HEK293 (cell line): ENCODE measurements around the gene HECTD4.

ENCODE experiments used
- BCL6B ChIP-seq: fragments of 450-650 bp; formaldehyde crosslinking; IDR thresholded peaks from 2 replicates; pipeline ENCODE4 v1.5.1; 2017; ENCODE audit warnings: missing biosample characterization, missing genetic modification characterization
- INSM2 ChIP-seq: fragments of 450-650 bp; formaldehyde crosslinking; IDR thresholded peaks from 2 replicates; pipeline ENCODE4 v1.5.1; 2016; ENCODE audit warnings: missing biosample characterization, missing genetic modification characterization
- KLF1 ChIP-seq: fragments of 450-650 bp; formaldehyde crosslinking; IDR thresholded peaks from 2 replicates; pipeline ENCODE4 v1.5.1; 2016; ENCODE audit warnings: missing biosample characterization, missing genetic modification characterization
- KLF16 ChIP-seq: fragments of 450-650 bp; formaldehyde crosslinking; IDR thresholded peaks from 2 replicates; pipeline ENCODE4 v1.5.1; 2017; ENCODE audit warnings: missing biosample characterization, missing genetic modification characterization
- KLF17 ChIP-seq: fragments of 450-650 bp; formaldehyde crosslinking; IDR thresholded peaks from 2 replicates; pipeline ENCODE4 v1.5.1; 2016; ENCODE audit warnings: missing biosample characterization, missing genetic modification characterization
- KLF8 ChIP-seq: fragments of 450-650 bp; formaldehyde crosslinking; IDR thresholded peaks from 2 replicates; pipeline ENCODE4 v1.5.1; 2016; ENCODE audit warnings: missing biosample characterization, missing genetic modification characterization
- REST ChIP-seq: fragments of 450-650 bp; formaldehyde crosslinking; IDR thresholded peaks from 2 replicates; pipeline ENCODE4 v1.5.1; 2016; ENCODE audit warnings: missing biosample characterization, missing genetic modification characterization
- TCF7L2 ChIP-seq: IDR thresholded peaks from 2 replicates; pipeline ENCODE4 v1.6.1; 2011; ENCODE audit warnings: low read depth, mild to moderate bottlenecking, inconsistent platforms, low read length, moderate library complexity, borderline replicate concordance
- TRIM28 ChIP-seq: IDR thresholded peaks from 2 replicates; pipeline ENCODE4 v1.6.1; 2011; ENCODE audit warnings: low read length, control low read depth, borderline replicate concordance
- WT1 ChIP-seq: fragments of 450-650 bp; formaldehyde crosslinking; IDR thresholded peaks from 2 replicates; pipeline ENCODE4 v1.5.1; 2016; ENCODE audit warnings: missing biosample characterization, missing genetic modification characterization
- ZBTB7A ChIP-seq: fragments of 450-650 bp; formaldehyde crosslinking; IDR thresholded peaks from 2 replicates; pipeline ENCODE4 v1.5.1; 2016; ENCODE audit warnings: low read depth, missing biosample characterization, missing genetic modification characterization
- ZNF394 ChIP-seq: fragments of 450-650 bp; formaldehyde crosslinking; IDR thresholded peaks from 2 replicates; pipeline ENCODE4 v1.5.1; 2016; ENCODE audit warnings: missing biosample characterization, missing genetic modification characterization, mild to moderate bottlenecking, moderate library complexity, borderline replicate concordance
- ZNF449 ChIP-seq: fragments of 450-650 bp; formaldehyde crosslinking; IDR thresholded peaks from 2 replicates; pipeline ENCODE4 v1.5.1; 2017; ENCODE audit warnings: missing biosample characterization, mild to moderate bottlenecking, missing genetic modification characterization, moderate library complexity
- ZNF596 ChIP-seq: fragments of 450-650 bp; IDR thresholded peaks from 2 replicates; pipeline ENCODE4 v1.5.0; 2018; ENCODE audit warnings: missing biosample characterization, mild to moderate bottlenecking, missing genetic modification characterization, moderate library complexity
- ZNF626 ChIP-seq: fragments of 450-650 bp; sonication (Bioruptor Pico); formaldehyde crosslinking; IDR thresholded peaks from 2 replicates; pipeline ENCODE4 v1.5.1; 2018; ENCODE audit warnings: missing biosample characterization, missing genetic modification characterization, inconsistent platforms
- ZNF660 ChIP-seq: fragments of 450-650 bp; IDR thresholded peaks from 2 replicates; pipeline ENCODE4 v1.5.1; 2018; ENCODE audit warnings: missing biosample characterization, mild to moderate bottlenecking, missing genetic modification characterization
- ZNF776 ChIP-seq: fragments of 450-650 bp; formaldehyde crosslinking; IDR thresholded peaks from 2 replicates; pipeline ENCODE4 v1.5.0; 2017; ENCODE audit warnings: missing biosample characterization, missing genetic modification characterization, borderline replicate concordance
- ZNF791 ChIP-seq: fragments of 450-650 bp; formaldehyde crosslinking; IDR thresholded peaks from 2 replicates; pipeline ENCODE4 v1.5.1; 2016; ENCODE audit warnings: missing biosample characterization, missing genetic modification characterization
- ZNF792 ChIP-seq: fragments of 450-650 bp; formaldehyde crosslinking; IDR thresholded peaks from 2 replicates; pipeline ENCODE4 v1.5.1; 2016; ENCODE audit warnings: missing biosample characterization, missing genetic modification characterization
- ZNF843 ChIP-seq: fragments of 450-650 bp; formaldehyde crosslinking; IDR thresholded peaks from 2 replicates; pipeline ENCODE4 v1.5.1; 2016; ENCODE audit warnings: missing biosample characterization, missing genetic modification characterization
- ZSCAN18 ChIP-seq: fragments of 450-650 bp; formaldehyde crosslinking; IDR thresholded peaks from 2 replicates; pipeline ENCODE4 v1.5.1; 2016; ENCODE audit warnings: missing biosample characterization, missing genetic modification characterization
- ZSCAN4 ChIP-seq: fragments of 450-650 bp; formaldehyde crosslinking; IDR thresholded peaks from 2 replicates; pipeline ENCODE4 v1.5.1; 2017; ENCODE audit warnings: missing biosample characterization, missing genetic modification characterization
- ZSCAN5A ChIP-seq: fragments of 450-650 bp; formaldehyde crosslinking; IDR thresholded peaks from 2 replicates; pipeline ENCODE4 v1.5.1; 2016; ENCODE audit warnings: missing biosample characterization, missing genetic modification characterization

HECTD4 gene

GRCh38 chr12:112419297-112420133 lies 37.3 kb upstream of the HECTD4 start (continued):
- TF ChIP-seq BCL6B (tag by site-specific recombination) (no peak), ZNF626 (no peak), ZSCAN5A (tag by site-specific recombination) (no peak), ZNF843 (tag by site-specific recombination) (no peak), INSM2 (tag by site-specific recombination) (peak; percentile 60), TCF7L2 (no peak), WT1 (peak; percentile 17; the same call in 1 of the 2 replicates), KLF16 (peak; percentile 29; the same call in 1 of the 2 replicates), ZNF394 (tag by site-specific recombination) (no peak), ZNF660 (tag by site-specific recombination) (0 out of 2 replicates have a peak, but pooled peaks have one; percentile 31), ZNF596 (tag by site-specific recombination) (no peak), ZSCAN18 (tag by site-specific recombination) (no peak), KLF8 (tag by site-specific recombination) (no peak; the same call in 1 of the 2 replicates), KLF17 (tag by site-specific recombination) (0 out of 2 replicates have a peak, but pooled peaks have one; percentile 16), ZNF776 (no peak), ZNF791 (no peak), ZNF792 (tag by site-specific recombination) (no peak), KLF1 (no peak), TRIM28 (no peak), ZNF449 (no peak), ZBTB7A (tag by site-specific recombination) (no peak), REST (tag by site-specific recombination) (no peak), ZSCAN4 (tag by site-specific recombination) (no peak)
